ENCODE data around the gene PHKB.

PHKB gene

GRCh38 chr16:47568351-47568750 is 107.2 kb downstream of the PHKB start:
- no peak for DNase-seq (ENCODE audit: low spot score)

- no peak for DNase-seq (ENCODE audit: low spot score)
These were observed 109.9 kb downstream of the PHKB start for GRCh38 chr16:47571049-47571448.

- no peak for DNase-seq (ENCODE audit: low spot score)
These were observed 110.6 kb downstream of the PHKB start for GRCh38 chr16:47571711-47572110.

GRCh38 chr16:47574091-47575054 is 113.2 kb downstream of the PHKB start:
- no peak for DNase-seq (ENCODE audit: low spot score)

GRCh38 chr16:47577029-47577428 is 115.9 kb downstream of the PHKB start:
- DNase-seq (ENCODE audit: low spot score), result no peak

- DNase-seq (ENCODE audit: low spot score), result no peak
These were observed 116.9 kb downstream of the PHKB start for GRCh38 chr16:47578033-47578432.

- no peak for DNase-seq (ENCODE audit: low spot score)
These were observed 117.4 kb downstream of the PHKB start for GRCh38 chr16:47578573-47578972.

GRCh38 chr16:47581114-47581513 is 120.0 kb downstream of the PHKB start:
- DNase-seq (ENCODE audit: low spot score), result no peak

- no peak for DNase-seq (ENCODE audit: low spot score)
These were observed 123.5 kb downstream of the PHKB start for GRCh38 chr16:47584464-47585225.

- no peak for DNase-seq (ENCODE audit: low spot score)
These were observed 125.0 kb downstream of the PHKB start for GRCh38 chr16:47586121-47586520.

- DNase-seq (ENCODE audit: low spot score), result no peak
These were observed 129.3 kb downstream of the PHKB start for GRCh38 chr16:47590472-47590871.

GRCh38 chr16:47592232-47592631 is 131.1 kb downstream of the PHKB start:
- DNase-seq (ENCODE audit: low spot score), result no peak

GRCh38 chr16:47599512-47599911 is 138.4 kb downstream of the PHKB start:
- no peak for DNase-seq (ENCODE audit: low spot score)

- DNase-seq (ENCODE audit: low spot score), result no peak
These were observed 139.2 kb downstream of the PHKB start for GRCh38 chr16:47600376-47600775.

GRCh38 chr16:47604306-47604705 is 143.2 kb downstream of the PHKB start:
- DNase-seq (ENCODE audit: low spot score), result no peak

- DNase-seq (ENCODE audit: low spot score), result no peak
These were observed 149.9 kb downstream of the PHKB start for GRCh38 chr16:47611042-47611441.

- no peak for DNase-seq (ENCODE audit: low spot score)
These were observed 150.8 kb downstream of the PHKB start for GRCh38 chr16:47611848-47612493.

GRCh38 chr16:47612711-47613110 is 151.6 kb downstream of the PHKB start:
- no peak for DNase-seq (ENCODE audit: low spot score)

GRCh38 chr16:47613251-47613650 is 152.1 kb downstream of the PHKB start:
- no peak for DNase-seq (ENCODE audit: low spot score)

GRCh38 chr16:47617732-47618131 is 156.6 kb downstream of the PHKB start:
- no peak for DNase-seq (ENCODE audit: low spot score)

GRCh38 chr16:47622451-47623176 is 161.5 kb downstream of the PHKB start:
- DNase-seq (ENCODE audit: low spot score), result no peak

GRCh38 chr16:47624563-47624962 is 163.4 kb downstream of the PHKB start:
- no peak for DNase-seq (ENCODE audit: low spot score)
